ENCODE results near the gene CAMTA2. TPM values are rescaled to one million over a fixed set of nuclear protein-coding genes. Genes with fewer than 3 reads are reported as not detected.

The CAMTA2 gene
- total and polyA plus RNA-seq, 9 of the 15 experiments (the other 6 are each of a cell fraction or from before 2014, with no cell fraction given): 0.24 to 25.1 (median 6.3) TPM

DNA sequence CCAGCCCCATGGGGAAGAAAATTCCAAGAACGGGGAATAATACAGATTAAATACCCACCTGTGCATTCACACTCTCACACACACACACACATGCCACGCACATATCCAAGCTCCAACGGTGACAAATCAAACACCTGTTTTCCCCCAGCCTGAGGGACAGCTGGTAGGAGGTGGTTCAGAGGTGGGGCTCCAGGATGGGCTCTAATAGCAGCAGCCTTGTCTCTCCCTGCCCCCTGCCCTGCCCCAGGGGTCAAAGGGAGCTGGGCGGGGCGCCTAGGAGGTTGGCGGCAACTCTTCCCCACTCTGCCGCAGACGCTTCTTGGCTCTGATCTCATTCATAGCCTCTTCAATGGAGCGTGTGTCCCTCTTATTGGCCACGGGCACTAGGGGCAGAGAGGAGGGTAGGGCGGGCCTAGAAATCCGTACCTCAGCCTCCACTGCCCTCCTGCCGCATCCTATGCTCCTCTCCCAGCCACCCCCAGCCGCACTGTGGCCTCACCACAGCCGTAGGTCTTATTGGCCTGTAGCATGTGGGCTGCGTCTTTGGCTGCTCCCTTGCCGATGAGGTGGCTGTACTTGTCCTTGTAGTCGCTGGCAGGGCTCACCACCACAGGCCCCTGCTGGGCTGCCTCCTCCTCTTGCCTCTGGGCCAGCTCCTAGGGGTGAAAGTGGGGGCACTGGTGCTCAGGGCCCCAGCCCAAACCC is 28.1 kb downstream of the CAMTA2 start:
- Histone ChIP-seq H3K79me2 (ENCODE audit: control insufficient read depth, insufficient read depth, low read length) (no peaks in the 10 kb centered on the region), H3K27ac (ENCODE audit: extremely low read depth, low read depth, low read length) (no peak overlapping the region), H3K27me3 (ENCODE audit: control insufficient read depth in 2 of 2, insufficient read depth in 2 of 2, low read length in 2 of 2) (no peaks in the 10 kb centered on the region), H3K9ac (ENCODE audit: insufficient read depth in 1 of 2, low read depth in 2 of 2, low read length in 2 of 2) (peak overlapping the region in 1 of 2 experiments; percentile 41; a peak in 1 of 4 replicates), H2AFZ (ENCODE audit: low read depth, low read length) (no peak overlapping the region), H3K9me1 (ENCODE audit: control insufficient read depth, insufficient read depth, low read length) (no peaks in the 10 kb centered on the region), H4K20me1 (replicated peaks; ENCODE audit: control insufficient read depth, insufficient read depth, low read length) (no peaks in the 10 kb centered on the region), H3K36me3 (ENCODE audit: control insufficient read depth, insufficient read depth, low read length) (no peaks in the 10 kb centered on the region; the same call in 2 of the 3 replicates), H3K4me3 (no peak overlapping the region), H3K4me1 (replicated peaks in 1 of 2; ENCODE audit: control insufficient read depth in 2 of 2, insufficient read depth in 2 of 2, low read length in 2 of 2) (peaks cover 7 to 15% of the 10 kb centered on the region in 2 experiments; a peak in 4 of 5 replicates), H3K4me2 (ENCODE audit: insufficient read depth, low read length) (no peak overlapping the region; the same call in 1 of the 2 replicates), H3K9me3 (replicated peaks; ENCODE audit: control insufficient read depth, insufficient read depth, low read depth, low read length) (no peaks in the 10 kb centered on the region)
- ChIA-PET CTCF (ENCODE audit: low intra/inter-chr PET ratio) (no interaction called here), POLR2A (interaction anchor here (1.2 kb wide), 1 partner anchor 8 kb away, joined by 7 read pairs; the partner anchor contains the start of gene ENO3)
- TSS peak; percentile 71 for BruUV-seq (replicated peaks)
- peak; percentile 25; the same call in 2 of the 3 replicates for ATAC-seq
- DNase-seq (ENCODE audit: extremely low read depth in 1 of 4, low spot score in 3 of 4): no peak
- intact Hi-C loops (cut with micrococcal nuclease) (no loop called here), in situ Hi-C loops (cut with MboI) (no loop called here)
- TF ChIP-seq HMG20A (CRISPR knock-in tag; conservative IDR thresholded peaks at IDR 0.05) (no peak), POLR2G (IDR thresholded peaks at IDR 0.05; ENCODE audit: low read depth, low read length) (peak; percentile 44; the same call in 1 of the 2 replicates), ZFX (CRISPR knock-in tag; IDR thresholded peaks at IDR 0.05) (peak; percentile 1; the same call in 1 of the 2 replicates), PHF20 (IDR thresholded peaks at IDR 0.05; ENCODE audit: partially characterized antibody) (no peak), CAMTA2 (CRISPR knock-in tag; conservative IDR thresholded peaks at IDR 0.05) (no peak), ZNF347 (CRISPR knock-in tag; IDR thresholded peaks at IDR 0.05; ENCODE audit: low read depth) (no peak), RBFOX2 (IDR thresholded peaks at IDR 0.05; ENCODE audit: low read depth, low read length) (peak; percentile 39; the same call in 1 of the 2 replicates), CSDE1 (IDR thresholded peaks at IDR 0.05) (no peak)
- TF ChIP-seq, protein P1, sequence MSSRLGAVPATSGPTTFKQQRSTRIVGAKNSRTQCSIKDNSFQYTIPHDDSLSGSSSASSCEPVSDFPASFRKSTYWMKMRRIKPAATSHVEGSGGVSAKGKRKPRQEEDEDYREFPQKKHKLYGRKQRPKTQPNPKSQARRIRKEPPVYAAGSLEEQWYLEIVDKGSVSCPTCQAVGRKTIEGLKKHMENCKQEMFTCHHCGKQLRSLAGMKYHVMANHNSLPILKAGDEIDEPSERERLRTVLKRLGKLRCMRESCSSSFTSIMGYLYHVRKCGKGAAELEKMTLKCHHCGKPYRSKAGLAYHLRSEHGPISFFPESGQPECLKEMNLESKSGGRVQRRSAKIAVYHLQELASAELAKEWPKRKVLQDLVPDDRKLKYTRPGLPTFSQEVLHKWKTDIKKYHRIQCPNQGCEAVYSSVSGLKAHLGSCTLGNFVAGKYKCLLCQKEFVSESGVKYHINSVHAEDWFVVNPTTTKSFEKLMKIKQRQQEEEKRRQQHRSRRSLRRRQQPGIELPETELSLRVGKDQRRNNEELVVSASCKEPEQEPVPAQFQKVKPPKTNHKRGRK (tag; IDR thresholded peaks at IDR 0.05): no peak
- 68% methylated on average over 9 of the region's 18 CpGs for WGBS (ENCODE audit: insufficient coverage, low coverage, missing lambda C conversion rate)
- FAIRE-seq: no peak
